WTC11 (cell line): ENCODE data around the gene TSPYL2.

ENCODE experiments used
- AFF4 ChIP-seq: sonication (generic); formaldehyde crosslinking; IDR thresholded peaks from 2 replicates; pipeline ENCODE4 v1.8.1; 2023; ENCODE audit warnings: mild to moderate bottlenecking, missing genetic modification reagents, borderline replicate concordance
- NR3C1 ChIP-seq: sonication (generic); formaldehyde crosslinking; conservative IDR thresholded peaks from 2 replicates; pipeline ENCODE4 v1.8.1; 2023; ENCODE audit warnings: low read depth, mild to moderate bottlenecking, missing genetic modification reagents
- ZNF281 ChIP-seq: sonication (generic); formaldehyde crosslinking; IDR thresholded peaks from 2 replicates; pipeline ENCODE4 v1.8.0; 2023; ENCODE audit warnings: mild to moderate bottlenecking, missing genetic modification reagents
- ZNF512 ChIP-seq: sonication (generic); formaldehyde crosslinking; IDR thresholded peaks from 2 replicates; pipeline ENCODE4 v1.8.1; 2022; ENCODE audit warnings: missing genetic modification reagents, borderline replicate concordance
- TF ChIP-seq, protein P1 (sequence below): fragments of 200-600 bp; IDR thresholded peaks from 2 replicates; pipeline ENCODE4 v1.8.0; 2022; ENCODE audit warnings: antibody characterized with exemption

DNA sequence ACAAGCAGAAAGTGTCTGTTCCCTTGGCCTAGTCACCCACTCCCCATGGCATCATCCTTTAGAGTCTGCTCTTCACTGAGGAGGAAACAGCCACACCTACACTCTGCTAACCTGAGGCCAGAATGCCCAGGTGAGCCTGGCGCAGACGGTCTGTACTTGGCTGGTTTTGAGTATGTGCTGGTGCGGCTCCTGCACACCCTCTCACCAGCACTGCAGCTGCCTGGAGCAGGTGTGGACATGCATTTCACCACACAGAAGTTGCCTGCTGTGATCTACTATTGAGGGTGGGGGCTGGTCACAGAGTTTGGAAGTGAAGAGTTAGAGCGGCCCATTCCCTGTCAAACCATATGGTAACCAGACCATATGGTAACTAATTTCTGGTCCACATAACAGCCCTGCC, 51.2 kb downstream of the TSPYL2 start:
- TF ChIP-seq AFF4 (no peak), ZNF512 (CRISPR knock-in tag) (no peak), ZNF281 (CRISPR knock-in tag) (no peak), NR3C1 (CRISPR knock-in tag) (no peak)
- TF ChIP-seq, protein P1, sequence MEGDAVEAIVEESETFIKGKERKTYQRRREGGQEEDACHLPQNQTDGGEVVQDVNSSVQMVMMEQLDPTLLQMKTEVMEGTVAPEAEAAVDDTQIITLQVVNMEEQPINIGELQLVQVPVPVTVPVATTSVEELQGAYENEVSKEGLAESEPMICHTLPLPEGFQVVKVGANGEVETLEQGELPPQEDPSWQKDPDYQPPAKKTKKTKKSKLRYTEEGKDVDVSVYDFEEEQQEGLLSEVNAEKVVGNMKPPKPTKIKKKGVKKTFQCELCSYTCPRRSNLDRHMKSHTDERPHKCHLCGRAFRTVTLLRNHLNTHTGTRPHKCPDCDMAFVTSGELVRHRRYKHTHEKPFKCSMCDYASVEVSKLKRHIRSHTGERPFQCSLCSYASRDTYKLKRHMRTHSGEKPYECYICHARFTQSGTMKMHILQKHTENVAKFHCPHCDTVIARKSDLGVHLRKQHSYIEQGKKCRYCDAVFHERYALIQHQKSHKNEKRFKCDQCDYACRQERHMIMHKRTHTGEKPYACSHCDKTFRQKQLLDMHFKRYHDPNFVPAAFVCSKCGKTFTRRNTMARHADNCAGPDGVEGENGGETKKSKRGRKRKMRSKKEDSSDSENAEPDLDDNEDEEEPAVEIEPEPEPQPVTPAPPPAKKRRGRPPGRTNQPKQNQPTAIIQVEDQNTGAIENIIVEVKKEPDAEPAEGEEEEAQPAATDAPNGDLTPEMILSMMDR = no peak
